ENCODE measurements around the gene CAND2.
"Not testable (repeated sequence)": the region's sequence is repeated elsewhere in the genome, so short reads cannot be mapped to it uniquely, and the experiment has no call there.

Gene CAND2

DNA sequence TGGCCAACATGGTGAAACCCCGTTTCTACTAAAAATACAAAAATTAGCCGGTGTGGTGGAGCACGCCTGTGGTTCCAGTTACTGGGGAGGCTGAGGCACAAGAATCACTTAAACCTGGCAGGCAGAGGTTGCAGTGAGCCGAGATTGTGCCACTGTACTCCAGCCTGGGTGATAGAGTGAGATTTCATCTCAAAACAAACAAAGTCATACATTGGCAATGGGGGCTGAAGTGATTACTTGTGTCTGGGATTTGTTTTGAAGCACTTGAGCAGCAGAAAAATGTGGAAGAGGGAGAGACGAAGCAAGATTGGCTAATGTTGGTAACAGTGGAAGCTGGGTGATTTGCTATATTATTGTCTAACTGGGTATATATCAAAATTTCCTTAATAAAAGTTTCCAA, 24.0 kb upstream of the CAND2 start:
- DNase-seq: no peak

DNA sequence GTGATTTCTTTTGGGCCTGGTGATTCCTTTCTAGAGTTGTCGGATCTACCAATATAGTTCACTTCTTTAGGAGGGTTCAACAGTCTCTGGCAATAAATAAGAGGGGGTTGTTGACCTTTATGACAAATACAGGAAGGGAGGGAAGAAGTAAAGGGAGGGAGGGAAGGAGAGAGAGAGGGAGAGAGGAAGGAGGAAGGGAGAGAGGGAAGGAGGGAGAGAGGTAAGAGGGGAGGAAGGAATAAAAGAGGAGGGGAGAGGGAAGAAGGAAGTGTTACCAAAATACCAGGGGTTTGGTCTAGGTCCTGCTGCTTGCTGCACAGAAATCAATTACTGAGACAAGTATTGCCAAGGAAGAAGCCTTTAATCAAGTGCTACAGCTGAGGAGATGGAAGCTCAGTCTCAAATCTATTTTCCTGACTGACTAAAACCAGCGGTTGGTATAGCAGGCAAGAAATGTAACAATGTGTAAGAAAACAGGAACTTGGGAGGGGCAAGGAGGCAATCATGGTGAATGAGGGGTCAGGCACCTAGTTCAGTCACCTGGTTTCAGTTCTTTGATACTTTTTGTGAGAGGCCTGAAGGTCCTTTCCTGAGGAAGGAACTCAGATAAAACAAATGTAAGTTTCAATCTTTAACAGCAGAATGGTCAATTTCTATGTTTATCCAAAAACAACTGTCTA, 23.3 kb upstream of the CAND2 start:
- no peak for DNase-seq

DNA sequence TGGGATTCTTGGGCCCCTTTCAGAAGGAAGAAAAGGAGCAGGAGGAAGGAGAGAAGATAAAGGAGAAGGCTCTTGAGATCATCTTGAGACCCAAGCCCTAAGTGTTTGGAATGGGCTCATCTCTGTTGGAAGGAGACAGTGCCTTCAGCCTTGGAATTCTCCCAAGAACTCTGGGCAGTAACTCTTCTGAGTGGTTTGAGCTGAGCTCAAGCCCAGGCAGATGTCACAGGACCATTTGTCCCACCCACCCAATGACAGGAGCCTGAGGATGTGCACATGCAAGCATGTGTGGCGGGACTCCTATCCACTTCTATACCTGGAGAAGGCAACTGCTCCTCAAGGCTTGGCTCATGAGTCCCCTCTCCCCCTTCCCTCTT, 22.8 kb upstream of the CAND2 start:
- DNase-seq: no peak

DNA sequence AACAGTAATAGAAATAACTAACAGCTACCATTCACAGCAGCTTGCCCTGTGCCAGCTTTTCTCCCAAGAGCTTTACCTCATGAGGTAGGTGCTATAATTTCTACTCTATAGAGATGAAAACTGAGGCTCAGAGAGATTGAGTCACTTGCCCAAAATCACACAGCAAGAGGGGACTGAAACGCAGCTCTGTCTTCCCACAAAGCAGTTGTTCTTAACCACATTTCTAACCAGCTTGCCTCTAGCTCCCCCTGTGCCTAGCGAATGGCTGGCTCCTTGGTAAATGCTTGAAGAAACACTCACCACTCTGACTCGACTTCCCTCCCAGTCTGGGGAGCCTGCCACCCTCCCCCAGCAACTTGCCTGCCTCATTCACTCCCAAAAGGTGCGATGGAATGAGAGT, 21.9 kb upstream of the CAND2 start:
- no peak for DNase-seq

DNA sequence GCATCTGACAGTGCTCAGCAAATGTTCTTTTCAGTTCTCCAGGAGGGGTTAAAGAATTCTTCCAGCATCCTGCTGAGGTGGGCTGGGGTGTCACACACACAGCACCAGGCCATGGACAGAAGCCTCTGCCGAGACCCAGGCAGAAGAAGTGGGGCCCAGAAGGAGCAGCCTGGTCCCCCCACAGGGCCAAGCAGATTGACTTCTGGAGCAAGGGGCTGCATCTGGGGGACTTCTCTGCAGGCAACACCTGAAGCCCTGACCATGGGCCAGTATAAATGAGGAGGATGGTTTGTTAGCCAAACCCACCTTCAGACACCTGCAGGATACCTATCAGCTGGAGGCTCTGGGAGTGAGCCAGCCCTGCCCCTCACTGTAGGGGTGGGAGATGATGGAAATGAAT, 21.3 kb upstream of the CAND2 start:
- DNase-seq: no peak

DNA sequence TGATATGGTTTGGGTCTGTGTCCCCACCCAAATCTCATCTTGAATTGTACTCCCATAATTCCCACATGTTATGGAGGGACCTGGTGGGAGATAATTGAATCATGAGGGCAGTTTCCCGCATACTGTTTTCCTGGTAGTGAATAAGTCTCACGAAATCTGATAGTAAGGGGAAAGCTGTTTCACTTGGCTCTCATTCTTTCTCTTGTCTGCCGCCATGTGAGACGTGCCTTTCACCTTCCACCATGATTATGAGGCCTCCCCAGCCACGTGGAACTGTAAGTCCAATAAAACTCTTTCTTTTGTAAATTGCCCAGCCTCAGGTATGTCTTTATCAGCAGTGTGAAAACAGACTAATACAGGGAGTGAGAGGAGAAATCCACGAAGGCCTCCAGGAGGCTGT, 20.5 kb upstream of the CAND2 start:
- not testable (repeated sequence) for DNase-seq

DNA sequence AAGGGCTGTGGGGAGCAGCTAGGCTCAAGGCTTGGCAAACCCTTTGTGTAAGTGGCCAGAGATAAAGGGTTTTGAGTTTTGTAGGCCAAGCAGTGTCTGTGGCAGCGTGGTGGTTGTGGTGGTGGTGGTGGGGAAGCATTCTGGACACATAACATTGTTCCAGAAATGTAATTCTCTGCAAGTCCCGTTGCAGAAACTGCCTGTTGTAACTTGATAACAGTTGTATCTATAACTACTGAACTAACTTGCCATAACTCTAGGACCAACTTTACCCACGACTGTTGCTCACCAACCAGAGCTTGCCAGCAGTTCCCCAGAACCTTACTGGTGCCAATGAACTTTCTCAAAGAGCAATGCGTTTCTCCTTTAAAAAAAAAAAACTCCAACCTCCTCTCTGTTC, 19.3 kb upstream of the CAND2 start:
- no peak for DNase-seq

DNA sequence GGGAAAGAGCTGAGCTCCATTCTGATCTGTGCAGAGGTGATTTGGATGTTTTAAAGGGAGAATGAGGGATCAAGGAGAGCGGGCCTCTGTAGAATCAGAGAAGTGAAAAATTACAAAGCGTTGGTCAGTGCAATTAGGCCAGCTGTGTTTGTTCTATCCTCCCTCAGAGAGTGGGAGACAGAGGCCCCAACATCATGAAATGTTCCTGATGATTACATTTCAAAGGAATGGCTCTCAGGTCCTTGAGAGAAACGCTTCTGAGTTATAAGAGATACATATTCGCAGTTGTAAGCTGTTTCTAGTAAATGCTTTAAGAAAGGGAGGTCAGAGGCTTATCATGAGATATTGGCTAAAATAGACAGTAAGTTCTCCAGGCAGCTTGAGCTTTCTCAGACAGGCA, 15.7 kb upstream of the CAND2 start:
- no peak for DNase-seq

DNA sequence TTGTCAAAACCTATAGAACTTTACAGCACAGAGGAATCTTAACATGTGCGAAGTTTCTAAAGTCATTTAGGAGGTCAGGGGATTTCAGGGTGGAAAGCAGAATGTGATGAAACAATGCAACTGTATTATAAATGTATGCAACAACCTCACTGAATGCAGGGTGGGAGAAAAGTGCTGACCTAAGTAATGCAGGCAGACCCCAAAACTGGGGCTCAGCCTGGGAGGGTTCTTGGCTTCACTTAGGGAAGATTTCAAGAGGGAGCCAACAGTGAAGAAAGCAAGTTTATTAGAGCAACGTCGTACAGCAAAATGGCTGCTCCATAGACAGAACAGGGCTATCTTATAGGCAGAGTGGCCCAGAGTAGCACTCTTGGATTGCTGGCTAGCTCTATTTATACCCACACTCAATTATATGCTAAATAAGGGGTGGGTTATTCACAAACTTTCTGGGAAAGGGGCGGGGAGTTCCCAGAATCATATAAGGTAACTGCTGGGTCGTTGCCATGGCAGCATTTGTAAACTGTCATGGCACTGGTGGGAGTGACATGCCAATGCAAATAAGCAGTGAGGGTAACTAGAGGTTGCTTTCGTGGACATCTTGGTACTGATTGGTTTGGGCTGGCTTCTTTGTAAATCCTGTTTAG, 14.2 kb upstream of the CAND2 start:
- DNase-seq: no peak

DNA sequence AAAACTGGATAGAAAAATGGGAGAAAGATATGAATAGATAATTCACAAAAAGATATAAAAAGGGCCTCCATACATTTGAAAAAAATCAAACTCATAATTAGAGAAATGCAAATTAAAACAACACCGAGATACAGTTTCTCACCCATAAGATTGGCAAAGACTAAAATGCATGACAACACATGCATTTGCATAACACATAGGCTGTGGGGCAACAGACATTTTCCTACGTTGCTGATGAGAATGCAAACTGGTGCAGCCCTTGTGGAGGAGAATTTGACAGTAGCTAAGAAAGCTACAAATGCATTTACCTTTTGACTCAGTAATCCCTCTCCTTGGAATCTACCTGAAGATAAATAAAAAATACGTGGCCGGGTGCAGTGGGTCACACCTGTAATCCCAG, 11.4 kb upstream of the CAND2 start:
- DNase-seq: no peak

DNA sequence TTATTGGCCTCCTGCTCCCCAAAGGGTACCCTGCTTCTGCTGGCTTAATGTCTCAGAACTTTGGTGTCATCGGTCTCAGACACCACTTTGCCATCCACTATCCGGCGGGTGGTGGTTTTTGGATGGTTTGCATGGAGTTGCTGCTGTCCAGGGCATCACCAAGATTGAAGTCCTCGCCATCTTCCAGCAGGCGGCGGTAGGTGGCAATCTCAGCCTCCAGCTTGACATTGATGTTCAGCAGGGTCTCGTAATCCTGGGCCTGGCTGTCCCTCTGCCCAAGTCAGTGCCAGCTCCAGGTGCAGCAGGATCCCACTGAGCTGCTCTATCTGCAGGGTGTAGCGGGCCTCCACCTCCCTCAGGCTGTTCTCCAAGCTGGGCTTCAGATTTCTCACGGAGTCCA, 9.1 kb upstream of the CAND2 start:
- peak; percentile 18 for DNase-seq

DNA sequence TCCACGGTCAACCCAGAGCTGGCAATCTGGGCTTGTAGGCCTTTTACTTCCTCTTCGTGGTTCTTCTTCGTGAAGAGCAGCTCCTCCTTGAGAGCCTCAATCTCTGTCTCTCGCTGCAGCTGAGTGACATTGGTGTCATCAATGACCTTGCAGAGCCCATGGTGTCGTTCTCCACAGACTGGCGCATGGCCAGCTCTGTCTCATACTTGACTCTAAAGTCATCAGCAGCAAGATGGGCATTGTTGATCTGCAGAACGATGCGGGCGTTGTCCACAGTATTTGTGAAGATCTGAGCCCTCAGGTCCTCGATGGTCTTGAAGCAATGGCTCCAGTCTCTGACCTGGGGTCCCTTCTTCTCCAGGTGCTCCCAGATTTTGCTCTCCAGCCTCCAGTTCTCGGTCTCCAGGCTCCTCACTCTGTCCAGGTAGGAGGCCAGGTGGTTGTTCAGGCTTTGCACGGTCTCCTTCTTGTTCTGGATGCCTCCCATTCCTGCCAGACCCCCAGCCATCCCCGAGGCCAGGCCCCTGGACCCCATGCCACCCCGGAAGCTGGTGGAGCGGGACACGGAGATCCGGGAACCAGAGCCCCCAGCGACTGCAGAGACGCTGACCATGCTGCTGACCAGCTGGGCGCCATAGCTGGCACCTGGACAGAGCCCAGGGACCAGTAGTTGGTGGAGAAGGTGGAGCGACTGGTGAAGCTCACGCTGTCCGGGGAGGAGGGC, 8.4 kb upstream of the CAND2 start:
- not testable (repeated sequence) for DNase-seq

DNA sequence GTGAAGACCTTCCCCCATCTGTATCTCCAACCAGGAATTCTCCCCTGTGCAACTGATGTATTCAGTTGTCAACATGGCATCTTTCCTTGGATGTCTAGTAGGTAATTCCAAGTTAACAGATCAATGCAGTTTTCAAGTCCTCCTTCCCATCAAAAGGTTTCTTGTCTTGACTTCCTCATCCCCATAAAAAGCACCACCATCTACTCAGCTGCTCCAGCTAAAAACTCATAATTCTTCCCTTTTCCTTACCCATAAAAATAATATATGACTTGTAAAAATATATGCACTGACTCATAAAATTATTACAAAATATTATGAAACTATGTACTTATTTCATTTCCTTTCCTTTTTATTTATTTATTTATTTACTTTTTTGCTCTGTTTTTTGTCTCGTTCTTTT, 5.0 kb upstream of the CAND2 start:
- DNase-seq: no peak

DNA sequence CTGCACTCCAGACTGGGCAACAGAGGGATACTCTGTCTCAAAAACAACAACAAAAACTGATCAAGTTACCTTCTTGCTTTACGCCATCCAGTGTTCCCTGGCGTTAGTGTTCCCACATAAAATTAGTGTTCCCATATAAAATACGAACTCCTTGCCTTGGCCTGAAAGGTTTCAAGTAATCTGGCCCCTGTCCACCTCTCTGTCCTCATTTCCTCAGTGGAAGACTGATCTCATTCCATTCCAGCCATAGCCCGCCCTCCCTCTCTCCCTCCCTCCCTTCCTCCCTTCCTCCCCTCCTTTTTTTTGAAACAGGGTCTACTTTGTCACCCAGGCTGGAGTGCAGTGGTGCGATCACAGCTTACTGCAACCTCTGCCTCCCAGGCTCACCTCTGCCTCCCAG, 2.8 kb upstream of the CAND2 start:
- DNase-seq: no peak

DNA sequence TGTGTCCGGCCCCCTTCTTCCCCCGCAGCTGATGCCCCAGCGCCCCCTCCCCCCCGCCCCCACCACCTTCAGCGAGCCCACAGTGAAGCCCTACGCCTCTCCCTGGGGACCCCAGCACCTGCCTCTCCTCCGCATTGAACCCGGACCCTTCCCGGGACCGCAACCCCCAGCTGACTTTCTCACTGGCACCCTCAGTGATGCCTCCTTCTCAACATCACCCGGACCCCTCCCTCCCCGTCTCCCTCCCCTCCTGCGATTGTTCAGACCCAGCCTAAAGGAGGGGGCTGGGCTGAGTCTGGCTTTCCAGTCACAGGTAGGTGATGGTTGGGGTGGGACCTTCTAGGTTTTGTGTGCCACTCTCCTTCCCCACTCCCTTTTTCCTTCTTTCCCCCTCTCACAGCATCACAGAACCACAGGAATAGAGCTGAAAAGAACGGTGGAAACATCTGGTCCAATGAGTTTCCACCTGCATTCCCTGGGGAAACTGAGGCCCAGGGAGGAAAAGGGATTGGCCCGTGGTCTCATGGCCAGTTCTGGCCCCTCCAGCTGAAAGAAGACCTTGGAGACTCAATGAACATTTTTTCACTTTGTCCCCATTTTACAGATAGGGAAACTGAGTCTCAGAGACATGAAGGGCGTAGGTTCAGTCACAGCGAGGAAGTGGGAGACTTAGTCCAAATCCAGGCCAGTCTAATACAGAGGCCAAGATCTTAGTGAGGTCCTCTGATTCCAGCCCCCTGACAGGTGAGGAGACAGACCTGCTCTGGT, 828 bp downstream of the CAND2 start:
- no peak for DNase-seq

DNA sequence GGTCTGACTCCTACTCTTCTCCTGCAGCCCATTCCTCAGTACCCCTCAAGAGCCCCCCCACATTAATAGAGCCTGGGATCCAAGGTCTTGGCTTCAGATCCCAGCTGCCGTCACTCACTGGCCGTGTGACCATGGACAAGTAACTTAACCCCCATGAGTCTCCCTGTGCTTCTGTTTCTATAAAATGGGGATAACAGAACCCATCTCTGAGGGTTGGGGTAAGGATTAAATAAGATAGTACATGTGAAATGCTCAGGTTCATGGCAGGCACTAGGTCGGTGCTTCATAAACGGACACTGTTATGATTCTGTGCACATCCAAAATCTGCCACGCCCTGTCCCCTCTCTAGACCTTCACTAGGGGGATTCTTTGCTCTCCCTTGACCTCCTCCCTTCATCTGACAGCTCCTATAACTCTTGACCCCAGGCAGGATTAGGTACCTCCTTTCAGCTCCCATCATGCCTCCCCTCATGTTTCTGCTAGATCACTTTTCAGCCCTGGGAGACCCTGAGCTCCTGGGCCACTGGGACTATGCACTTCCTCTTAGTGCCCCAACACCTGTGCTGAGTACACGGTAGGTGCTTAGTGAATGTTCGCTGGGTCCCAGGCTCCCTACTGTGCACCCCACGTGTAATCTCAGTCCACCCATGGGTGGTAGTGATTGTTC, 1.5 kb downstream of the CAND2 start:
- no peak for DNase-seq

DNA sequence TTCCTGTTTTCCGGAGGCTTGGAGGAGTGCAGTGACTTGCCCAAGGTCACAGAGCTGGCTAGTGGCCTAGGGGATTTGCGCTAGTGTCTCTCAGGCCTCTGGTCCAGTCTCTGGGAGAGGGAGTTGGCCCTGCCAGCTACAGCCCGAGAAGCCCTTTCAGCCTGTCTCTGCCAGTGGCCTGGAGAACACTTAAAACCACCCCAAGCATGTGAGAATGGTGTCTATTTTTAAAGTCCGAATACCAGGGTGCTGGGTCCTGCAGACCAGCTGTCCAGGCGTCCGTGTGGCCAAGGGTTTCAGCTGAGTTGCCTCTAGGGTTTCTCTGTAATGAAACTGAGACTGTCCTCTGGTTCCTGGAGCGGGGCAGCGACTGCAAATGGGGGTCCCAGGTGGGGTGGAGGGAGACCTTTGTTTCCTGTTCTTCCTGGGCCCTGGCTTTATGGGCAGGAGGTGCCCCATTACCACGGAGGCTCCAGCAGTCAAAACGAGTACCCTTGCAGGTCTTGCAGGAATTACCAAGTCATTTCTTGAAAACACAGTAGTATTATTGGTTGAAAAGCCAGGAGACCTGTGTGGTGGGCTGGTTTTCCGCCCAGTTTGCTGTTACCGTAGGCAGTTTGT, 2.2 kb downstream of the CAND2 start:
- no peak for DNase-seq

DNA sequence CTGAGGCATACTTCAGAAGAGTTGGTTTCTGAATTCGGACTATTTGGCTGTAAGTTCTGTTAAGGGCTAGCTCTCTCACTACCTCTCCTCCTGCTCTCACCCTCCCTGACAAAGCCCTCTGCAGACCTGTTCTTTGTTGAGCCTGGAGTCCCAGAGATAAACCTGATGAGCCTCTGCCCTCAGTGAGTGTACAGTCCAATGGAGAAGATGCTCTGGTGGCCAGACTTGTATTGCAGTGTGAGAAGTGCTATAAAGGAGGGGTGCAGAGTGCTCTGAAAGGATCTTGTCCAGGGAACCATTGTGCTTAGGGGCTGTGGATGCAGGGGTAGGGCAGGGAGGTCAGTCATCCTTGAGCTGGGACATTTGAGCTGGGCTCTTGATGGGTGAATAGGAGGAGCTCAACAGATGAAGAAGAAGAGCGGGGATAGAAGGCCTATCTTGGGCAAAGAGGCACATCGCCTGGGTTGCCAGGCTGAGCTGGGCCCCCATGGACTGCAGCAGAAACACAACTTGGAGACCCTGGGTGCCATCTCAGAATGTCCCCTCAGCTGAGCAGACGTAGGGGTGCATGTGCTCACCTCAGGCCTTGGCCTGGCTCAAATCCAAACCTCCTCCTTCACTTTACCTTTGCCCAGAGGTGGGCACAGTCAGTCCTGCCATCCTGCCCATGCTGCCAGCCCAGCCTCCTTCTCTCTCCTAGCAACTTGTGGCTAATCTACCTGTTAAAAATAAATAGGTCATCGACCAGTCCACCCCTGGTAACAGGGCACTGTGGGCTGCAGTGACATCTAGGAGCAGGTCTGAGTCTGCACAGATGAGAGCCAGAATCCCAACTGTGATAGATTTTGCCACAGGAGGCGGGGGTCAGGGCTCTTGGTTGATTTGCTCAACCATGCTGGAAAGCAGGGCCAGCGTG, 3.3 kb downstream of the CAND2 start:
- no peak for DNase-seq

DNA sequence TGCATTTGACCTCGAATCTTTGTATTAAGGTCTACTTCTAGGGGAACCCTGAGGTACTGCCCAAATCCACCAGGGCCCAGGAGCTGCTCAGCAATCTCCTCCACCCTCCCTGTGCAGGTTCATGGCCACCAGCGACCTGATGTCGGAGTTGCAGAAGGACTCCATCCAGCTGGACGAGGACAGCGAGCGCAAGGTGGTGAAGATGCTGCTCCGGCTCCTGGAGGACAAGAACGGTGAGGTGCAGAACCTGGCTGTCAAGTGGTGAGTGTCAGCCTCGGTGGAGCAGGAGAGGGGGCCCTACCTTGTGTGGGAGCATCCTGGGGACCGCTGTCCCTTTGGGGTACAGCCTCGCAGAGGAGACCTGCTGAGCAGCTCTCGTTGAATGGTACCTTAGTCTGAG, 6.9 kb downstream of the CAND2 start:
- no peak for DNase-seq

DNA sequence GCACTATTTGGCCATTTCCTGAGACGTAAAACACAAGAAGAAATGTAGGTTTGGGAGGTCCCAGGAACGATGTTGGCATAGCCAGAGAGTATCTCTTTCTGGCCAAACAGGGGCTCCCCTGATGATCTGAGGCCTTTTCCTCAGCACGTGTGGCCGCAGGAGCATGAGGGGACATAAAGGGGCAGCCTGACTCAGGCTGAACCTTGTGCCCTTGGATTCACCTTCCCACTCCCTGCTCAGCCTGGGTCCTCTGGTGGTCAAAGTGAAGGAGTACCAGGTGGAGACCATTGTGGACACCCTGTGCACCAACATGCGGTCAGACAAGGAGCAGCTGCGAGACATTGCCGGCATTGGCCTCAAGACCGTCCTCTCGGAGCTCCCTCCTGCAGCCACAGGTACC, 10.6 kb downstream of the CAND2 start:
- no peak for DNase-seq

DNA sequence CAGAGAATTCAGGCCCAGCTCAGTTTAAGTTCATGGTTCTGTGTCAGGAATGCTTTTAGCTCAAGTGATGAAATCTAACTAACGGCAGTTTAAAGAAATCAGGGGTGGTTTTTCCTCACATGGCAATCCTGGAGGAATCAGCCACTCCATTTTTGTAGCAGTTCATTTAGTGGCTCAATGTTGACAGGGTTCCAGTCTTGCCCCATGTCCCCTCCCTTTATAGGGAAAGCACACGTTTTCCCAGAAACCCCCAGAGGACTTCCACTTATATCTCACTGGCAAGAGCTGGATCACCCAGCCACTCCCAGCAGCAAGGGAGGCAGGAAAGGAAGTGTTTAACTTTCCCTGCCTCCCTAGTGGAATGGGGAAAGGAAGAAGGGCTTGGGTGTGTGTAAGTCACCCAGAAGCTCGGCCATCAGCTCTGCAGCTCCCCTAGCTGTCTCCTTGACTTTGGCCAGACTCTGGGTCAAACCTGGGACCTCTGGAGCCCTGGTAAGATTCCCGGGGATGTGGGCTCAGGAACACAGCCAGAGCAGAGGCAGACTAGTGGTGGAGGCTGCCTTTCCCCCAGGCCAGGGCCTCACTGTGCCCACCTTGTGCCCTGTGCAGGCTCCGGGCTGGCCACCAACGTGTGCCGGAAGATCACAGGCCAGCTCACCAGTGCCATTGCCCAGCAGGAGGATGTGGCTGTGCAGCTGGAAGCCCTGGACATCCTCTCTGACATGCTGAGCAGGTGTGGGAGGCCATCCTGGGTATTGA, 11.3 kb downstream of the CAND2 start:
- DNase-seq: no peak

All from NCI-H1092 treated with DMSO at 0.1 percent for 48 hours (cell line).